GM06990 (cell line): ENCODE results near the gene SPACA7.

Experiments
- DNase-seq: peaks from one replicate; pipeline ENCODE4 v3.0.0-alpha.2; 2011; ENCODE audit not compliant: insufficient read length; ENCODE audit errors: extremely low read depth
- H3K27me3 ChIP-seq: replicated peaks from 2 replicates; pipeline ENCODE4 v1.6.0; 2011; ENCODE audit warnings: low read length; ENCODE audit not compliant: control insufficient read depth, insufficient read depth
- H3K36me3 ChIP-seq: 2 replicates; pipeline ENCODE4 v1.5.1; 2011; ENCODE audit warnings: low read length; ENCODE audit not compliant: control insufficient read depth, insufficient read depth
- H3K4me3 ChIP-seq: replicated peaks from 2 replicates; pipeline ENCODE4 v1.5.1; 2011; ENCODE audit warnings: low read depth, mild to moderate bottlenecking, control low read depth, low read length
- CTCF ChIP-seq: IDR thresholded peaks from 2 replicates; pipeline ENCODE4 v1.5.1; 2011; ENCODE audit warnings: low read length, control low read depth, mild to moderate bottlenecking, inconsistent platforms; ENCODE audit not compliant: insufficient read depth, poor library complexity, severe bottlenecking

SPACA7 gene

DNA sequence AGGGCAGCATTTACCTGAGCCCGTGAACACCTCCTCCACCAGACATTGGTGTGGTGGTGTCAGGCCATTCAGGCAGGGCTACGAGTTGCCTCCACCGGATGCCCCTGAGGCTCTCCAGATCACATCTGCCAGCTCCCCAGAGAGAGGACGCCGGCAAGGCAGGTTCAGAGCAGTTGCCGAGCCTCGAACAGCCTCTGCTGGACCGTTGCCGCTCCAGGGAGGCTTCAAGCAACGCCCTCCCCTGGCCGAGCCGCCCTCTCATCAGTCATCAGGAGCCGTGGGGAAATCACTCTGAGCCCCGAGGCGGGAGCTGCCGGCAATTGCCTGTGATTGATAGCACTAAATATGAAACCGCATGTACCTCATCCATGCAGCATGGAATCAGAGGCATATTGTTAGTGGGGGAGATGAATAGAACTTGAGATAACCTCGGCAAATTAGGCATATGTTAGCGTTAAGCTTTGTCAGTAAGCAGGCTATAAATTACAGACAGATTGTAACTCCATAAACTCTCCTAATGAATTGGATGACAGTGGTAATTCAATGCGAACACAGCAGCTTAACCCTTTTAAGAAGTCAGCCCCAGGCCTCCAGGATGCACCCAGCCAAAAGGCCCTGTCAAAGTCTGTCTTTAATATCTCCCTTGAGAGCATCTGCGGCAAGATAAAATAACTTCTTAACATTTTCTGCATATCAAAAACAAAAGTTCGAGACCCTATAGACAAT is 29.8 kb upstream of the SPACA7 start:
- Histone ChIP-seq H3K36me3 (no peaks in the 10 kb centered on the region), H3K4me3 (no peak overlapping the region), H3K27me3 (no peaks in the 10 kb centered on the region)
- TF ChIP-seq CTCF, result no peak
- DNase-seq, result no peak

DNA sequence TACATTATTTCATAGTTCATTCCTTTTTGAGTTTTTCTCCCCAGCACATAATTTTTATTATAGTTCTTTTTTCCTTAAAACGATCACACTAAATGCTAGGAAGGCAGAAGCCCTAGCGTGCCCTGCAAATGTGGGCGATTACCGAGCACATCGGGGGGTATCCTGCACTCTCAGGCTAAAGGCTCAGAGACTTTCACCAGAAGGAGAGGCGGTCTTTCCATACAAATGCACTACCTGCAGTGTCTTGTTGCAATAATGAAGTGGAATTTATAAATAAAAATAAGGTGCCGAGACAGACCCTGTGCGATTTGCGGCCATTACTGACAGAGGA is 29.3 kb upstream of the SPACA7 start:
- Histone ChIP-seq H3K4me3 (no peak overlapping the region), H3K36me3 (no peaks in the 10 kb centered on the region), H3K27me3 (no peaks in the 10 kb centered on the region)
- no peak for TF ChIP-seq CTCF
- DNase-seq, result no peak

DNA sequence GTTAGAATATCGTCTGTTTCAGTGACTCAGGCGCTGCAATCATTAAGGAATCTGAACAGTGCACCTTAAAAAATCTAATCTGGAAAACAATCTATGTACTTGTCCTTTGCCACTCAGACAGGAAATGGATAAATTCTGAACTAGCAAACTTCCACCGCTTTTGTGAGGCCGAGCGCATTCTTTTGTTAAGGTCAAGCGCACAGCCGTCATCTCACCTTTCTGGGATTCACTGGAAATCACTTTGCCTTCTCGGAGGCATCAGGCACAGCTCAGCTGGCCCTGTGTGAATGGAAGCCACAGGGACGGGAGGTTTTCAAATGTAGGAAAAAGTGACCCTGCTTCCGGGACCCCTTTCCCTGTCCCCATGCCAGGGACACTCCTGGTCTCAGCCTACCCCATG is 28.2 kb upstream of the SPACA7 start:
- no peaks in the 10 kb centered on the region for H3K27me3 ChIP-seq
- DNase-seq, result no peak
- no peak for TF ChIP-seq CTCF
- no peak overlapping the region for H3K4me3 ChIP-seq
- H3K36me3 ChIP-seq, result no peaks in the 10 kb centered on the region

GRCh38 chr13:112348642-112349345 is 27.4 kb upstream of the SPACA7 start:
- no peak for TF ChIP-seq CTCF
- no peaks in the 10 kb centered on the region for H3K36me3 ChIP-seq
- DNase-seq, result no peak
- no peaks in the 10 kb centered on the region for H3K27me3 ChIP-seq
- H3K4me3 ChIP-seq, result no peak overlapping the region

DNA sequence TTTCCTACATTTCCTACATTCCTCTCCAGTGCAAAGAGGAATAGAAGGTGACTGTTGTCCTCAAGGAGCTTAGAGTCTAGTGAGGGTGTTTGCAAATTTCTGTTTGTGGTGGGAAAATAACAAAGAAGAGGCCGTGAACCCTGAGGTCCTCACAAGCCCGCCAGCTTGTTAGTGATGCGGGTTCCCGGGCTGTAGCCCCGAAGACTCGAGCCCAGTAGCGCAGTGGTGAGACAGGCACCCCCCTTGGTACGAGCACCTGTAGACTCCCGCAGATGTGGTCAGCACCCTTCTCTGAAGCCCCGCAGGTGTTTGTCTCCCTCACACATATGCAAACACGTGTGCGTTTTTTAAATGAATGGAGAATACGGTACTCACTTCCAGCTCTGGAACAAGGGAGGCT is 26.5 kb upstream of the SPACA7 start:
- Histone ChIP-seq H3K27me3 (no peaks in the 10 kb centered on the region), H3K36me3 (no peaks in the 10 kb centered on the region), H3K4me3 (no peak overlapping the region)
- TF ChIP-seq CTCF, result no peak
- no peak for DNase-seq

DNA sequence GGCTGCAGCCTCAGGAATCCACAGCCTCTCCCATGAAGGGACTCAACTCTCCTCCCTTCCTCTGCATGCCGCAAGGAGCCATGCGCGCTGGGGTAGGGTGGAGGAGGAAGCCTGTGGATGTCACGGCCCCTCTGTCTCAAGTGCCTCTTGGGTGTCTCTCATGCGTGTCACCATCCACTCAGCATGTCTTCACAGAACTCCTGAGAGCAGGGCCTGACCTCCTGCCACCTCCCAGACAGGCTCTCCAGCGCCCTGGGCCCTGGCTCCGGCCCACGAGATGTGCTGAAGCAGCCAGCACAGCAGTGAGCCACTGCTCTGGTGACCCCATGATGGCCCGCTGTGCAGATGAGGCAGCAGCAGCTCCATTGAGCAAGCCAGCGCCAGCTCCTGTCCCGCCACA is 25.9 kb upstream of the SPACA7 start:
- TF ChIP-seq CTCF, result no peak
- H3K4me3 ChIP-seq, result no peak overlapping the region
- DNase-seq, result no peak
- H3K27me3 ChIP-seq, result no peaks in the 10 kb centered on the region
- H3K36me3 ChIP-seq, result no peaks in the 10 kb centered on the region
